ENCODE results near the gene GPR89B.
"Not testable (repeated sequence)": the region's sequence is repeated elsewhere in the genome, so short reads cannot be mapped to it uniquely, and the experiment has no call there.

GRCh38 chr1:147942563-147942962 lies 14.3 kb downstream of the GPR89B start:
- not testable (repeated sequence) for TF ChIP-seq CTCF, EP300, POLR2AphosphoS5, POLR2A (IDR thresholded peaks at IDR 0.05)
